WTC11 (cell line): ENCODE measurements around the gene EHBP1L1. TPM values are rescaled to one million over a fixed set of nuclear protein-coding genes. Genes with fewer than 3 reads are reported as not detected.
A peak's percentile ranks its signal among the peaks of the same experiment; 100 is the strongest.

Experiments used
- AFF4 ChIP-seq: sonication (generic); formaldehyde crosslinking; IDR thresholded peaks from 2 replicates; pipeline ENCODE4 v1.8.1; 2023; ENCODE audit warnings: mild to moderate bottlenecking, missing genetic modification reagents, borderline replicate concordance
- AR ChIP-seq: fragments of 250-450 bp; sonication (Bioruptor Pico); IDR thresholded peaks from 2 replicates; pipeline ENCODE4 v1.9.0; 2021; ENCODE audit warnings: mild to moderate bottlenecking
- ATF1 ChIP-seq: sonication (generic); formaldehyde crosslinking; IDR thresholded peaks from 2 replicates; pipeline ENCODE4 v1.8.1; 2023; ENCODE audit warnings: mild to moderate bottlenecking, moderate library complexity, missing genetic modification reagents
- ATF3 ChIP-seq: sonication (generic); formaldehyde crosslinking; conservative IDR thresholded peaks from 2 replicates; pipeline ENCODE4 v1.8.1; 2022; ENCODE audit warnings: mild to moderate bottlenecking, missing genetic modification reagents
- CREB1 ChIP-seq: sonication (generic); formaldehyde crosslinking; IDR thresholded peaks from 2 replicates; pipeline ENCODE4 v1.8.0; 2023; ENCODE audit warnings: mild to moderate bottlenecking, missing genetic modification reagents
- CREM ChIP-seq: sonication (generic); formaldehyde crosslinking; IDR thresholded peaks from 2 replicates; pipeline ENCODE4 v1.8.1; 2022; ENCODE audit warnings: mild to moderate bottlenecking, missing genetic modification reagents, moderate library complexity
- E2F5 ChIP-seq: sonication (generic); formaldehyde crosslinking; IDR thresholded peaks from 2 replicates; pipeline ENCODE4 v1.8.1; 2022; ENCODE audit warnings: mild to moderate bottlenecking, moderate library complexity, missing genetic modification reagents
- ETV6 ChIP-seq: sonication (generic); formaldehyde crosslinking; IDR thresholded peaks from 2 replicates; pipeline ENCODE4 v1.8.1; 2022; ENCODE audit warnings: mild to moderate bottlenecking, missing genetic modification reagents
- FOXK1 ChIP-seq: sonication (generic); formaldehyde crosslinking; IDR thresholded peaks from 2 replicates; pipeline ENCODE4 v1.8.0; 2022; ENCODE audit warnings: mild to moderate bottlenecking, moderate library complexity, missing genetic modification reagents
- FOXP1 ChIP-seq: sonication (generic); formaldehyde crosslinking; IDR thresholded peaks from 2 replicates; pipeline ENCODE4 v1.8.0; 2022; ENCODE audit warnings: missing genetic modification reagents, mild to moderate bottlenecking, moderate library complexity, borderline replicate concordance
- GABPB1 ChIP-seq: sonication (generic); formaldehyde crosslinking; IDR thresholded peaks from 2 replicates; pipeline ENCODE4 v1.8.1; 2023; ENCODE audit warnings: mild to moderate bottlenecking, missing genetic modification reagents
- HMGA2 ChIP-seq: fragments of 250-450 bp; sonication (Bioruptor Pico); IDR thresholded peaks from 2 replicates; pipeline ENCODE4 v1.4.0; 2021; ENCODE audit warnings: mild to moderate bottlenecking, moderate library complexity
- JUN ChIP-seq: sonication (generic); formaldehyde crosslinking; IDR thresholded peaks from 2 replicates; pipeline ENCODE4 v1.8.0; 2023; ENCODE audit warnings: mild to moderate bottlenecking, missing genetic modification reagents
- MAX ChIP-seq: sonication (generic); formaldehyde crosslinking; IDR thresholded peaks from 2 replicates; pipeline ENCODE4 v1.8.0; 2022; ENCODE audit warnings: mild to moderate bottlenecking, missing genetic modification reagents
- MXD4 ChIP-seq: fragments of 250-450 bp; sonication (Bioruptor Pico); IDR thresholded peaks from 2 replicates; pipeline ENCODE4 v1.8.0; 2021; ENCODE audit warnings: mild to moderate bottlenecking, moderate library complexity, borderline replicate concordance
- MYBL2 ChIP-seq: sonication (generic); formaldehyde crosslinking; IDR thresholded peaks from 2 replicates; pipeline ENCODE4 v1.8.1; 2023; ENCODE audit warnings: mild to moderate bottlenecking, moderate library complexity, missing genetic modification reagents
- NFE2L1 ChIP-seq: sonication (generic); formaldehyde crosslinking; IDR thresholded peaks from 2 replicates; pipeline ENCODE4 v1.8.1; 2023; ENCODE audit warnings: missing genetic modification reagents
- NR1H2 ChIP-seq: sonication (generic); formaldehyde crosslinking; IDR thresholded peaks from 2 replicates; pipeline ENCODE4 v1.9.0; 2021; ENCODE audit warnings: mild to moderate bottlenecking, moderate library complexity, missing genetic modification reagents
- PRDM15 ChIP-seq: sonication (generic); formaldehyde crosslinking; IDR thresholded peaks from 2 replicates; pipeline ENCODE4 v1.8.0; 2022; ENCODE audit warnings: missing genetic modification reagents
- RELA ChIP-seq: sonication (generic); formaldehyde crosslinking; IDR thresholded peaks from 2 replicates; pipeline ENCODE4 v1.8.1; 2022; ENCODE audit warnings: missing genetic modification reagents, mild to moderate bottlenecking, borderline replicate concordance
- SP1 ChIP-seq: sonication (generic); formaldehyde crosslinking; conservative IDR thresholded peaks from 2 replicates; pipeline ENCODE4 v1.8.1; 2022; ENCODE audit warnings: missing genetic modification reagents
- TP53 ChIP-seq: sonication (generic); formaldehyde crosslinking; IDR thresholded peaks from 2 replicates; pipeline ENCODE4 v1.8.1; 2023; ENCODE audit warnings: mild to moderate bottlenecking, missing genetic modification reagents
- ZBTB21 ChIP-seq: sonication (generic); formaldehyde crosslinking; IDR thresholded peaks from 2 replicates; pipeline ENCODE4 v1.8.1; 2023; ENCODE audit warnings: mild to moderate bottlenecking, missing genetic modification reagents, borderline replicate concordance
- ZNF263 ChIP-seq: sonication (generic); formaldehyde crosslinking; IDR thresholded peaks from 2 replicates; pipeline ENCODE4 v1.8.1; 2022; ENCODE audit warnings: low read depth, mild to moderate bottlenecking, moderate library complexity, missing genetic modification reagents
- ZNF416 ChIP-seq: fragments of 250-450 bp; sonication (Bioruptor Pico); IDR thresholded peaks from 2 replicates; pipeline ENCODE4 v1.9.0; 2021; ENCODE audit warnings: mild to moderate bottlenecking, inconsistent platforms
- total RNA-seq: library from RNA; stranded (reverse); gene quantifications from 3 replicates; pipeline ENCODE4 v1.2.3, GENCODE V29; 2021
- TF ChIP-seq, protein P1 (sequence below): sonication (generic); formaldehyde crosslinking; IDR thresholded peaks from 2 replicates; pipeline ENCODE4 v1.8.1; 2023; ENCODE audit warnings: mild to moderate bottlenecking, missing genetic modification reagents

EHBP1L1 gene
- total RNA-seq, 1 experiment from 2014 or later: 11.8 TPM

- TF ChIP-seq SP1 (CRISPR knock-in tag) (peak; percentile 100), ATF3 (CRISPR knock-in tag) (no peak), MAX (CRISPR knock-in tag) (peak; percentile 85), CREM (CRISPR knock-in tag) (peak; percentile 100), ZNF416 (CRISPR knock-in tag) (no peak), ATF1 (peak; percentile 98; the same call in 1 of the 2 replicates), RELA (CRISPR knock-in tag) (no peak), FOXK1 (CRISPR knock-in tag) (peak; percentile 100), NR1H2 (CRISPR knock-in tag) (no peak), AFF4 (CRISPR knock-in tag) (no peak), TP53 (no peak), E2F5 (CRISPR knock-in tag) (peak; percentile 69; the same call in 1 of the 2 replicates), GABPB1 (CRISPR knock-in tag) (peak; percentile 92), MXD4 (CRISPR knock-in tag) (no peak), PRDM15 (CRISPR knock-in tag) (peak; percentile 89), HMGA2 (no peak), ETV6 (CRISPR knock-in tag) (peak; percentile 95), NFE2L1 (peak; percentile 60; the same call in 1 of the 2 replicates), CREB1 (CRISPR knock-in tag) (peak; percentile 85; the same call in 1 of the 2 replicates), ZNF263 (no peak), JUN (CRISPR knock-in tag) (no peak), FOXP1 (CRISPR knock-in tag) (peak; percentile 85; the same call in 1 of the 2 replicates), ZBTB21 (CRISPR knock-in tag) (no peak; the same call in 1 of the 2 replicates), MYBL2 (peak; percentile 66; the same call in 1 of the 2 replicates), AR (CRISPR knock-in tag) (no peak)
- TF ChIP-seq, protein P1, sequence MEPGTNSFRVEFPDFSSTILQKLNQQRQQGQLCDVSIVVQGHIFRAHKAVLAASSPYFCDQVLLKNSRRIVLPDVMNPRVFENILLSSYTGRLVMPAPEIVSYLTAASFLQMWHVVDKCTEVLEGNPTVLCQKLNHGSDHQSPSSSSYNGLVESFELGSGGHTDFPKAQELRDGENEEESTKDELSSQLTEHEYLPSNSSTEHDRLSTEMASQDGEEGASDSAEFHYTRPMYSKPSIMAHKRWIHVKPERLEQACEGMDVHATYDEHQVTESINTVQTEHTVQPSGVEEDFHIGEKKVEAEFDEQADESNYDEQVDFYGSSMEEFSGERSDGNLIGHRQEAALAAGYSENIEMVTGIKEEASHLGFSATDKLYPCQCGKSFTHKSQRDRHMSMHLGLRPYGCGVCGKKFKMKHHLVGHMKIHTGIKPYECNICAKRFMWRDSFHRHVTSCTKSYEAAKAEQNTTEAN (CRISPR knock-in tag): peak; percentile 52; the same call in 1 of the 2 replicates
Measured at GRCh38 chr11:65569973-65570918, 5.6 kb upstream of the EHBP1L1 start, which contains the start of gene ZNRD2 (continued).
